Hepatocyte (in vitro differentiated cells): ENCODE results near the gene TWNK.

Experiments
- EZH2 ChIP-seq: fragments of 200-600 bp; sonication (generic); IDR thresholded peaks from 2 replicates; pipeline ENCODE4 v1.6.1; 2016; ENCODE audit warnings: antibody characterized with exemption, mild to moderate bottlenecking, borderline replicate concordance
- EZH2phosphoT487 ChIP-seq: fragments of 200-600 bp; sonication (generic); IDR thresholded peaks from one replicate; pipeline ENCODE4 v1.6.1; 2018; ENCODE audit warnings: antibody characterized with exemption, mild to moderate bottlenecking, low read depth, moderate library complexity; ENCODE audit not compliant: unreplicated experiment, severe bottlenecking
- TF ChIP-seq, protein P1 (sequence below): fragments of 200-600 bp; sonication (generic); IDR thresholded peaks from 2 replicates; pipeline ENCODE4 v1.5.1; 2016; ENCODE audit warnings: antibody characterized with exemption, mild to moderate bottlenecking; ENCODE audit not compliant: poor library complexity

DNA sequence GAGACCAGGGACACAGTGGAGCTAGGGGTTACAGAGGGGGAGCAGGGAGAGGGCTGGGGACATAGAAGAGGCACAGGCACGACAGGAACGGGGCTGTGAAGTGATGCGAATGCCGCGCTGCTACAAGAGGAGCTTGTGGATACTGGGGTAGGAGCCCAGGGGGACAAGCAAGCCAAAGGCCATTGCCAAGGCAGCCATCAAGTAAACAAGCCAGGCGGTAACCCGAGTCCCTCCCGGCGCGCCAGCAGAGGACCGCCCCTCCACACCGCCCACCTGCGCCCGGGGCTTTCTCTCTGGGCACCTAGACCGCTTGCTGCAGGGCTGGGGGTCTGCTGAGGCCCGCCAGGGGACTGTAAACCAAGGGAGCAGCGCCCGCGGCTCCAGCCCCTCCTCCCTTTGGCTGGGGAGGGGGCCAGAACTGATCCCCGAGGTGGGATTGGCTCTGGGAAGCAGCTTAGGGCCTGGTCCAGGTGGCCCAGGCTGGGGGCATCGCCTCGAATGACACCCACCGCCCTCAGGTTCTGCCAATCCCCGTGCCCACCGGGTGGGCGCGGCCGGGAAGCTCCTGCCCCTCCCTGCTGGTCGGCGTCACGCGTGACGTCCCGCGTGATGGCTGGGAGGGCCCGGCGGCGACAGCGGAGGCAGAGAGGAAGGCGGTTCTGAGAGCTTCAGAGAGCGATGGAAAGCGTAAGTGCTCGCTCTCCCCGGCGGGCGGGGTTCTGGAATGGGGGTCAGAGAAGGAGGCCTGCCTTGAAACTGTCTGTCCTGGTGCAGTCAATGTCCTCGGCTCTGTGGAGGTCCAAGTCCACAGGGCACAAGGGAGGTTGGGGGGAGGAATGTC lies 44.7 kb downstream of the TWNK start:
- no peak for TF ChIP-seq EZH2phosphoT487
- TF ChIP-seq EZH2: no peak
- TF ChIP-seq, protein P1, sequence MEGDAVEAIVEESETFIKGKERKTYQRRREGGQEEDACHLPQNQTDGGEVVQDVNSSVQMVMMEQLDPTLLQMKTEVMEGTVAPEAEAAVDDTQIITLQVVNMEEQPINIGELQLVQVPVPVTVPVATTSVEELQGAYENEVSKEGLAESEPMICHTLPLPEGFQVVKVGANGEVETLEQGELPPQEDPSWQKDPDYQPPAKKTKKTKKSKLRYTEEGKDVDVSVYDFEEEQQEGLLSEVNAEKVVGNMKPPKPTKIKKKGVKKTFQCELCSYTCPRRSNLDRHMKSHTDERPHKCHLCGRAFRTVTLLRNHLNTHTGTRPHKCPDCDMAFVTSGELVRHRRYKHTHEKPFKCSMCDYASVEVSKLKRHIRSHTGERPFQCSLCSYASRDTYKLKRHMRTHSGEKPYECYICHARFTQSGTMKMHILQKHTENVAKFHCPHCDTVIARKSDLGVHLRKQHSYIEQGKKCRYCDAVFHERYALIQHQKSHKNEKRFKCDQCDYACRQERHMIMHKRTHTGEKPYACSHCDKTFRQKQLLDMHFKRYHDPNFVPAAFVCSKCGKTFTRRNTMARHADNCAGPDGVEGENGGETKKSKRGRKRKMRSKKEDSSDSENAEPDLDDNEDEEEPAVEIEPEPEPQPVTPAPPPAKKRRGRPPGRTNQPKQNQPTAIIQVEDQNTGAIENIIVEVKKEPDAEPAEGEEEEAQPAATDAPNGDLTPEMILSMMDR: no peak
